Lung (tissue), 12 donors: ENCODE data around the gene ONECUT1. TPM values are rescaled to one million over a fixed set of nuclear protein-coding genes. Genes with fewer than 3 reads are reported as not detected.

Experiments
- ATAC-seq: fragments of 200-7000 bp; cut with Tn5 transposase; one replicate; pipeline ENCODE4 v1.9.1; 2020; ENCODE audit warnings: moderate number of reproducible peaks; ENCODE audit not compliant: insufficient read depth, low FRiP score
- DNase-seq, 3 donors: peaks; one replicate each; pipeline ENCODE4 v3.0.0-alpha.2; 2013 to 2017
- H3K27ac ChIP-seq, 2 donors: one replicate each; pipeline ENCODE4 v1.5.1; 2013; ENCODE audit warnings: mild to moderate bottlenecking in 2 of 2, moderate library complexity in 2 of 2, control low read depth in 1 of 2, inconsistent platforms in 1 of 2, low read depth in 1 of 2, low read length in 1 of 2
- H3K27me3 ChIP-seq, 3 donors: one replicate each; pipeline ENCODE4 v1.5.1; 2013; ENCODE audit warnings: low read length in 2 of 3; ENCODE audit not compliant: control insufficient read depth in 3 of 3, insufficient read depth in 3 of 3
- H3K36me3 ChIP-seq, 4 donors: one replicate each; pipeline ENCODE4 v1.5.1; 2013; ENCODE audit warnings: low read length in 4 of 4, mild to moderate bottlenecking in 1 of 4, moderate library complexity in 1 of 4; ENCODE audit not compliant: control insufficient read depth in 4 of 4, insufficient read depth in 4 of 4
- H3K4me1 ChIP-seq, 5 donors: one replicate each; pipeline ENCODE4 v1.5.1; 2013; ENCODE audit warnings: low read length in 5 of 5, mild to moderate bottlenecking in 2 of 5, moderate library complexity in 1 of 5; ENCODE audit not compliant: control insufficient read depth in 5 of 5, insufficient read depth in 5 of 5
- H3K4me3 ChIP-seq: one replicate; pipeline ENCODE4 v1.5.1; 2013; ENCODE audit warnings: mild to moderate bottlenecking, control low read depth, moderate library complexity
- H3K9ac ChIP-seq, 2 donors: one replicate each; pipeline ENCODE4 v1.5.1; 2013; ENCODE audit warnings: low read length in 2 of 2, control low read depth in 1 of 2; ENCODE audit not compliant: insufficient read depth in 1 of 2
- H3K9me3 ChIP-seq, 4 donors: one replicate each; pipeline ENCODE4 v1.5.1; 2013; ENCODE audit warnings: low read length in 3 of 4, mild to moderate bottlenecking in 1 of 4, moderate library complexity in 1 of 4; ENCODE audit not compliant: control insufficient read depth in 4 of 4, insufficient read depth in 3 of 4
- WGBS, 2 donors: extraction: QIAGEN DNeasy Blood & Tissue Kit; methylation state at CpG; one replicate each; pipeline ENCODE4 v1.1.7; 2013; 5-methylcytosine and 5-hydroxymethylcytosine counted together
- polyA plus RNA-seq, 2 donors: library from polyadenylated mRNA; stranded (reverse); fragments of 200-250 nt; gene quantifications; one replicate each; pipeline ENCODE4 v1.2.1, GENCODE V29; 2013
- total RNA-seq, 2 donors: library from RNA; depleted of rRNA in 1 of 2; stranded (reverse); fragments of >200 nt in 1 of 2; gene quantifications; one replicate each; pipeline ENCODE4 v1.2.1, GENCODE V29; 2014 to 2021
- TF ChIP-seq, protein P1 (sequence below): IDR thresholded peaks from 2 replicates; pipeline ENCODE4 v1.5.1; 2012; ENCODE audit warnings: mild to moderate bottlenecking; ENCODE audit errors: control extremely low read depth, extremely low read depth
- donor health status: control.
- donor health status: control.
- donor health status: Bipolar disorder and iron deficiency.
- donor health status: healthy.
- donor health status: DM: yes; HTN: yes; CAD: no.

Gene ONECUT1
- total and polyA plus RNA-seq, 4 donors: 0.18 TPM; not detected in 3

DNA sequence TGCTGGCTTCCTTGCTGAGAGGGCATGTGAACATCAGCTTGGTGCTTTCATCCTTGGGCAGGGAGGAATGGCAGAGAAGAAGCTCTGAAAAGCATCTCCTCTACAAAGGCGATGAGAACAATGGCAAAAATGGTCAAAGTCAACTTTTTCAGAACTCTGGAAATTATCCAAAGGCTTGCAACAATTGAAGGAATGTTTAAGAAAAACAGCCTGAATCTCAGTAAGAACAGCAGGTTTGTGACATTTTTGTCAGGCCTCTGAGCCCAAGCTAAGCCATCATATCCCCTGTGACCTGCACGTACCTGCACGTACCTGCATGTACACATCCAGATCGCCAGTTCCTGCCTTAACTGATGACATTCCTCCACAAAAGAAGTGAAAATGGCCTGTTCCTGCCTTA is 51.8 kb downstream of the ONECUT1 start:
- no peak for DNase-seq
- Histone ChIP-seq H3K36me3 (no peaks in the 10 kb centered on the region), H3K27me3 (no peaks in the 10 kb centered on the region), H3K9ac (no peak overlapping the region), H3K9me3 (no peaks in the 10 kb centered on the region), H3K4me3 (no peak overlapping the region), H3K4me1 (peaks cover 0 to 3% (median 0%) of the 10 kb centered on the region in 5 donors), H3K27ac (no peak overlapping the region)
- TF ChIP-seq, protein P1, sequence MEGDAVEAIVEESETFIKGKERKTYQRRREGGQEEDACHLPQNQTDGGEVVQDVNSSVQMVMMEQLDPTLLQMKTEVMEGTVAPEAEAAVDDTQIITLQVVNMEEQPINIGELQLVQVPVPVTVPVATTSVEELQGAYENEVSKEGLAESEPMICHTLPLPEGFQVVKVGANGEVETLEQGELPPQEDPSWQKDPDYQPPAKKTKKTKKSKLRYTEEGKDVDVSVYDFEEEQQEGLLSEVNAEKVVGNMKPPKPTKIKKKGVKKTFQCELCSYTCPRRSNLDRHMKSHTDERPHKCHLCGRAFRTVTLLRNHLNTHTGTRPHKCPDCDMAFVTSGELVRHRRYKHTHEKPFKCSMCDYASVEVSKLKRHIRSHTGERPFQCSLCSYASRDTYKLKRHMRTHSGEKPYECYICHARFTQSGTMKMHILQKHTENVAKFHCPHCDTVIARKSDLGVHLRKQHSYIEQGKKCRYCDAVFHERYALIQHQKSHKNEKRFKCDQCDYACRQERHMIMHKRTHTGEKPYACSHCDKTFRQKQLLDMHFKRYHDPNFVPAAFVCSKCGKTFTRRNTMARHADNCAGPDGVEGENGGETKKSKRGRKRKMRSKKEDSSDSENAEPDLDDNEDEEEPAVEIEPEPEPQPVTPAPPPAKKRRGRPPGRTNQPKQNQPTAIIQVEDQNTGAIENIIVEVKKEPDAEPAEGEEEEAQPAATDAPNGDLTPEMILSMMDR: no peak
- 89 to 91% methylated on average over 4 of the region's 4 CpGs for whole genome bisulfite sequencing, 2 donors
- no peak for ATAC-seq

DNA sequence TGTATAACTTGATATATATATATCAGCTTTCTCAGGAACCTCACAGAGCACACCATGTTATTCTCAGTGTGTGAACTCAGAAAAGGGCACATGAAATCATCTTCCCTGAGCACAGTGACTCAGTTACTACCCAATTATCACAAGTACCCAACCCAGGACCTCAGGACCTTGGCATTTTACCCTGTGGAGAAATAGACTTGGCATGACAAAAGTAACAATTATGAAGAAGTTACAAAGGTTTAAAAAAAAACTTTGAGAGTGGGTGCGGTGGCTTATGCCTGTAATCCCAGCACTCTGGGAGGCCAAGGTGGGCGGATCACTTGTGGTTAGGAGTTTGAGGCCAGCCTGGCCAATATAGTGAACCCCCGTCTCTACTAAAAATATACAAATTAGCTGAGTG is 52.4 kb downstream of the ONECUT1 start:
- no peaks in the 10 kb centered on the region for H3K36me3 ChIP-seq
- no peak for ATAC-seq
- H3K4me3 ChIP-seq: no peak overlapping the region
- H3K27ac ChIP-seq: no peak overlapping the region
- H3K9ac ChIP-seq: no peak overlapping the region
- 79 to 89% methylated on average over 3 of the region's 3 CpGs for WGBS, 2 donors
- peaks cover 0 to 3% (median 0%) of the 10 kb centered on the region in 5 donors for H3K4me1 ChIP-seq
- no peaks in the 10 kb centered on the region for H3K9me3 ChIP-seq
- no peaks in the 10 kb centered on the region for H3K27me3 ChIP-seq
- no peak for DNase-seq
- TF ChIP-seq, protein P1: no peak

GRCh38 chr15:52735231-52736089 is 54.7 kb downstream of the ONECUT1 start:
- no peak overlapping the region for H3K27ac ChIP-seq
- TF ChIP-seq, protein P1: peak; percentile 69
- 60 to 66% methylated on average over 4 of the region's 4 CpGs for WGBS, 2 donors

More at GRCh38 chr15:52735231-52736089, 54.7 kb downstream of the ONECUT1 start:
- no peak overlapping the region for H3K9ac ChIP-seq
- peak; percentile 57 to 69 (median 65) for DNase-seq
- H3K36me3 ChIP-seq: no peaks in the 10 kb centered on the region
- H3K27me3 ChIP-seq: no peaks in the 10 kb centered on the region
- peak; percentile 77 for ATAC-seq
- peaks cover 0 to 3% (median 0%) of the 10 kb centered on the region in 5 donors for H3K4me1 ChIP-seq
- no peak overlapping the region for H3K4me3 ChIP-seq
- H3K9me3 ChIP-seq: no peaks in the 10 kb centered on the region
